Fibroblast of peridontal ligament (primary cell): Measurements from ENCODE around the gene CYP19A1.

Experiments
- DNase-seq: peaks from one replicate; pipeline ENCODE4 v3.0.0-alpha.2; 2010; ENCODE audit errors: extremely low read depth

CYP19A1 gene

DNA sequence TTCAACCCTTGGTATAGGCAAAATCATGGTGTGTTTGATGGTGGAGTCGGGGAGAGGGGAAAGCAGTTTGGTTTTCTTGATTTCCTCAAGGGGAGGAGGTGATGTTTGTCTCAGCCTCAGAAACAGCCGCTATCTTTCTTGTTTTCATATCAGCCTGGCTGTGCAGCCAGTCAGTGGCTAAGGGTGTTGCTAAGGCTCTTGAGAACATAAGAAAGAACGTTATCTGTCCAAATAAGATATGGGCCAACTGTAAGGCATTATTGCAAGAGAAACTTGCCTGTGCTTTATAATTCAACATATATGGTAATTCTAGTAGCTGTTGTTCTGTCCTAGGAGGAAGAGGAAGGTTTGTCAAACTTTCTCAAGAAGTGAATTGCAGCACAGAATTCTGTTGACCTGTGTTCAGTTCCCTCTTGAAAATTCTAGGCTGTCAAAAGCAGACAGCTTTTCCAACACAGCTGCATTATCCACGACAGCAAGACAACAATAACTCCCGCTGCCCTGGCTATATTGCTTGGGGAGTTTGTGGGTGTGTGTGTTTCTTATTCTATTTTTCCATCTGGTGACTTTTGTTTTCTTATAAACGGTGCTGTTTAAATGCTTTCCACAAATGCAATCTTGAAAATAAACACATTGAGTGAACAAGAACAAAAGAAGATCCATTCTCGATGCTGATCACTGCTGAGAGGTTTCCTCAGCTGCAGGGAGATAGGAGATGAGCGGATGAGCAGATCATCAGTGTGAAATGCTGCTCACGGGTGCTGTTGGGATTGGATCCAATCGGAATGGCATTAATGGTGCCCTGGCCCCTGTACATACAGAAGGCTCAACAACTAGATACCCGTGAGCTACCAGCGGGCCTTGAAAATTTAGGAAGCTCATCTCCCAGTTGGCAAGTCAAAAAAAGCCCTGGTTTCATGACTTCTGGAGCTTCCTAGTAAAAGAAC is 152.9 kb downstream of the CYP19A1 start:
- no peak for DNase-seq

DNA sequence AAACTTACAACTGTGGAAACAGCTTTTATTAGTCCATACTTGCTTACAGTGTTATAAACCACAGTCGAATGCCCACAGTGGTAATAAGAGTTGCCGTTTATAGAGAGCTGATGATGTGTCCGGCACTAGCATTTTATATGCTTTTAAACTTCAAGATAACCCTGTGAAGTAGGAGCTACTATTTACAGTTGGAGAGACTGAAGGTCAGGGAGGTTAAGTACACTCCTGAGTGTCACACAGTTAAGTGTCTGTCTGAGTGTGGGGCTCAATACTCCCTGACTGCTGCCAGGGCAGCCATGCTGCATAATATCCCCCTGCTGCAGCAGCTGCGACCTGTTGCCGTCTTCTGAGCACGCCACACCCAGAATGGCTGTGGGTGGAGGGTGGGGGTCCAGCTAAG is 153.8 kb downstream of the CYP19A1 start:
- no peak for DNase-seq

DNA sequence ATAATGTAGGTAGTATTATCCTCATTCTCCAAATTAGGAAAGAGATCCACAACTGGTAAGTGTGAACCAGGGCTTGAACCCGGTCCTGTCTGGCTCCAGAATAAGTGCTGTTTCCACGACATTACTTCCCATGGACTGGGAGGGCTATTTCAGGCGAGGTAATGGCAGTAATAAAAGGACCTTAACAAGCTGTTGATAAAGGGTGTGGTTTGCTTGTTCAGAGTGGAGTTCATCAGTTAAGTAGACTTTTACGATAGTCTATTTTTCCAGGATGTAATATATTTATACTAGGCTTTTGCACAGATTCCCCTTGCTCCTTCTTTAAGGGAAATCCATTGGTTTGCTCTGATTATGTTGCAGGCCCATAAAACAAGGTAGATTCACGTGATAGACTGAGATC is 155.3 kb downstream of the CYP19A1 start:
- no peak for DNase-seq

DNA sequence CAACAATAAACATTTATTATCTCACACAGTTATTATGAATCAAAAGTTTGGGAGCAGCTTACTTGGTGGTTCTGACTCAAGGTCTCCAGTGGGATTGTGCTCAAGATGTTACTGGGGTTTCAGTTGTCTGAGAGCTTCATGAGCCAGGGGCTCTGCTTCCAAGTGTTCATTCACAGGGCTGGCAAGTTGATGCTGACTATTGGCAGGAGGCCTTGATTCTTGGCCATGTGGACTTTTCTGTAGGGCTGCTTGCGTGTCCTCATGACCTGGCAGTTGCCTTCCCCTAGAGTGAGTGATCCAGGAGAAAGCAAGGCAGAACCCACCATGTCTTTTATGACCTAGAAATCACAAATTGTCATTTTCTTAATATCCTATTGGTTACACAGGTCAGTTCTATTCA is 156.5 kb downstream of the CYP19A1 start:
- no peak for DNase-seq

DNA sequence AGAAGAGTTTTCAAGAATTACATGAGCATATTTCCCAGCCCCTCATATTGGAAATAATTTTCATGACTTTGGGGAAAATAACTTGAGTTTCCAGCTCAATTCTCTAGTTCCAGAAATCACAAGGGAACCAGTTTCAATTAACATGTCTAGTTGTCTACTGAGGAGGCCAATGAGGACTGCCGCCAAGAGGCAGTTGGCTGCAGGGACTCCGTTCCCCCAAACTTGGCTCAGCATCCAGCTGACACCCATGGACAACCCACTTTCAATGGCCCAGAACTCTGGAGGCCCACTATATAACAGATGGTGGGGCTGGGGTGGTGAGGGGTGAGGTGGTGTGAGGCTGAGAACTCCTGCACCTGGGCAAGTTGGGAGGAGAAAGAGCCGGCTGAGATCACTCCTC is 157.2 kb downstream of the CYP19A1 start:
- no peak for DNase-seq

DNA sequence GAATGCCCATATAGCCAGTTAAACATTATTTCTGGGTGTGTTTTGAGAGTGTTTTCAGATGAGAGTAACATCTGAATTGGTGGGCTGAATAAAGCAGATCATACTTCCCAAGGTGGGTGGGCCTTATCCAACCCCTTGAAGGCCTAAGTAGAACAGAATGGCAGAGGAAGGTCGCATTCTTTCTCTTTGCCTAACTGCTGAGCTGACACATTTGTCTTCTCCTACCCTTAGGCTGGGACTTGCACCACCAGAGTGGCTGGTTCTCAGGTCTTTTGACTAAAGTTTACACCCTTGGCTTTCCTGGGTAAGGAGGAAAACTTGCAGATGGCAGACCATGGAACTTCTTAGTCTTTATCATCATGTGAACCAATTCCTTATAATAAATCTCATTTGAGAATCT is 157.9 kb downstream of the CYP19A1 start:
- no peak for DNase-seq

DNA sequence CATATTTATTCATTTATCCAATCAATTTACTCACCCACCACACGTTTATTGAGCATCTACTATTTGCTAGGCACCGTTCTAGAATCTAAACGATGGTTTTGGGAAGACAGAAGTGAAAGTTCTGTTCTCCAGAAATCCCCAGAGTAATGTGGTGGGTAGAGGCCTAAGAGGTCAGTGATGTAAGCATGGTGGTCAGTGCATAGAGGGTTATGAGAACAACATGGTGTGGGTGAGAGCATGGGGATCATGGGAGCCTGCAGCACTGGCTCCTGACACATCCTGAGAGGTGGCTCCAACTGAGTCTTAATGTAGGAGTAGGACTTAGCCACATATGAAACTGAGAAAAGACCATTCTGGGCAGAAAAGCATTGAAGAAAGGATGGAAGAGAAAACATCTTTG is 158.4 kb downstream of the CYP19A1 start:
- DNase-seq = no peak

DNA sequence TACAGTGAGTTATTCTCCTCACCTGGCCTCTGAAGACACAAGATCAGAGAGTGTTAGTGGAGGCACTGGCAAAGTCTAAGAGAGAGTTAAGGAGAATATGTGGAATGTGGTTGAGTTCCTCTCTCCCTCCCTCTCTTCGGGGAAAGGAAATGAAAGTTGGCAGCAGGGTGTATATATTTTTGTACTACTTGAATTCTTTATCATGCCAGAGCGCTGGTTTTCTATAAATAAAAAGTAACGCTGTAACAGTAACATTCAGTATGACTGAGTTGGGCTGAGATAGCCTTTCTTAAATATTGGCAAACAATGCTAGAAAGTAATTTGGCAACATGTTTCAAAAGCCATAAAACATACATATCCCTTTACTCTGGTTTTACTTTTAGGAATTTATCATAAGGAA is 166.2 kb downstream of the CYP19A1 start:
- DNase-seq = peak; percentile 85

DNA sequence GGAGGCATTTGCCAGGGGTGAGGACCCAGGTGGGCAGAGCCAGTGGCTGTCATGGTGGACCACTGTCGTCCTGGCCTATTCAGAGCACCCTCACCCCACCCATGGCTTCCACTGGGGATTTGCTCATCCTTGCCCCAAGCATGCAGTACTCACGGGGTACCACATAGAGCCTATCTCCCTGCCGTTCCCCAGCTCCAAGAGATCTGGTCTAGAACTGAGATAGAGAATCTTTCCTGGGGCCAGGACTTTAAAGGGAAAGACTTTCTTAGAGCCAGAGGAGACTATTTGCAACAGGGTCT is 166.8 kb downstream of the CYP19A1 start:
- DNase-seq = no peak

DNA sequence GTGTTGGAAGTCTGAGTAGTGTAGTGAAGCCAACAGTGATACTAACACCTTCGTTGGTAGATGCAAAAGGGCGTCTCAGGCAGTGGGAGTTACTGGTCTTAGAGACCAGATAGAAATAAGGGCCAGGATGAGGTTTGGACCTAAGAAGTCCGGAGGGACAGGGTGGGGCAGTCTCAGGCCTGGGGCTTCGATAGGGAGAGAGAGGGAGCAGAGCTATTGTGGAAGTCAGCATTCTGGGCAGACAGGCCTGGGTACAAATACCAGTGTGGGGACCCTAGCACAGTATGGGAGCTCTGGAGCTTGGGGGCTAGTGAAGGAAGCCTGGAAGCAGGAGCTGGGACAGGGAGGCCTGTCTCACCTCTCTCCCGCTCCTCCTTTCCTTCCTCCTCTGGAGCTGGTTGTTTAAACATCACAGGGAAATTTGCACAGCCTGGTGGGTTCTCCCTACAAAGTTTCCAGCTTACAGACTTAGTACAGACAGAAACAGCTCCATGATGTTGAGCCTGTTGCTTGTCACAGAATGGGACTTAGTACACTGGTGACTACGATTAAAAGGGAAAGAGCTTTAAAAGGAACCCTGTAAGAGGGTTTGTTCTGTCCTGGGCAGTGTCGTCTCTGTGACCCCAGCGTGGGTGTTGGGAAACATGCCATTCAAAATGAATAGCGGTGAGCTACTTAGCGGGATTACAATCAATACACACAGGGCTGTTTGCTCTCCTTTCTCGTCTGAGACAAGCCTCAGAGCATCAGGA is 167.3 kb downstream of the CYP19A1 start:
- DNase-seq = no peak

DNA sequence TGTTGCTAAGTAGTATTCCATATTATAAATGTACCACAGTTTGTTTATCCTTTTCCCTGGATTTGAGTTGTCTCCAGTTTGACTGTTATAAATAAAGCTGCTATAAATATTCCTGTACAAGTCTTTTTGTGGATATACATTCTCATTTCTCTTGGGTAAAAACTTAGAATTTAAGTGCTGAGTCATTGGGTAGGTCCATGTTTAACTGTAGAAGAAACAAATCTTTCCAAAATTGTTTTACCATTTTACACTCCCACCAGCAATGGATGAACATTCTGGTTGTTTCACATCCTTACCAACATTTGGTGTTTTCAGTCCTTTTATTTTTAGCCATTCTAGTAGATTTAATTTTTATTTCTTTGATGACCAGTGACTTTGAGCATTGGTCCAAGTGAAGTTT is 169.7 kb downstream of the CYP19A1 start:
- DNase-seq = peak; percentile 59

DNA sequence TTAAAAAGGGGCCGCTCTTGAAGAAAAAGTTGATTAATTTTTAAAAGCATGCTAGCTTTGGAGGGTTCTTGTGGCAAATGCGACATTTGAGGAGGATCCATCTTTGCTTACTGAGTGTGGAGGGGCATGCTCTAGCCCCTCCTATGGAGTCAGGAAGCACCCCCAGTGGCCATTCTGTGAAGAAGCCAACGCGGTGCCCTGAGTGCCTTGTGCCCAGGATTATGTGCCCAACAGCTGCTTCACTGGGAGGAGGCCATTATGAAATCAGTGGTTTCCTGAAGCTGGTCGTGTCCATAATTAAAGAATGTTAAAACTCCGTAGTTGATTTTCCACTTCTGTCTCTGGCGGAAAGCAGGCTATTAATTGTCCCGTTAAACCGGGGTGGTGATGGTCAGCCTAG is 174.6 kb downstream of the CYP19A1 start:
- DNase-seq = no peak

DNA sequence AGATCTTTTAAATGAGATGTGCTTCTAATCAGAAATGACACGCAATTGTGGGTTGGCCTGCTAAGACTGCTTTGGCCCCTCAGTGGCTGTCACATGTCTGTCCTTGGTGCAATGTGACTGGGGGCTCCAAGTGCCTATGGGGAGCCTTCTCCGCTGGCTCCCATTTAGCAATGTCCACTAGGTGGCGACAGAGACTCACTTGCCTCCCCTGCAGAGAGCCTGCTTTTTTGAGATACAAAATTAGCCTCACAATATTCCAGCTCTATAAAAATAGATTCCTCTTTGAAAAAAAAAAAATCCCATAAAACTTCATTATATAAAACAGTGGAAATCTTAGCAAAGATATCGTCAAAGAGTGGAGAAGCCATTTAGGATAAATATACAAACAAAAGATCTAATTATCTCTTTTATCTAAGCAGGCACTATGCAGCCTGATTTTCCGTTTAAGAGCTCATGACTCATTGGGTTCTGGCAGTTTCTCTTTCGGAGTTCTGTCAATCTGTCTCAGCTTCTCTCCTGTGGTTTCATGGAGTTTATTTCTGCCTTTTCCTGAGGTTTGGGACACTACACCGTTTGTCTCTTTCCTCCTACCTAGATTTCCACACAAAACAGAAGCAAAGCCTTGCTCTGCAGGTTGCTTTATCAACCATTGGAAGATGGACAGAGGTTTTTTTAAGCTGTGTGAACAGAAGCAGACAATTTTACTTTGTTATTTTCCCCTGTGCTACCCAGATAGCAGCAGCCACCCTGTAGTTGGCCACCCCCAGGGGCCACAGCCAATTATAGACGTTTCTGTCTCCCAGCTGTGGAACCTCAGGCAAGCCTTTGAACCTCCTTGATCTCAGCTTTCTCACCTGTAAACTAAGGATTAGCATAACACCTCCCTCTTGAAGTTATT is 175.3 kb downstream of the CYP19A1 start:
- DNase-seq = peak; percentile 87

DNA sequence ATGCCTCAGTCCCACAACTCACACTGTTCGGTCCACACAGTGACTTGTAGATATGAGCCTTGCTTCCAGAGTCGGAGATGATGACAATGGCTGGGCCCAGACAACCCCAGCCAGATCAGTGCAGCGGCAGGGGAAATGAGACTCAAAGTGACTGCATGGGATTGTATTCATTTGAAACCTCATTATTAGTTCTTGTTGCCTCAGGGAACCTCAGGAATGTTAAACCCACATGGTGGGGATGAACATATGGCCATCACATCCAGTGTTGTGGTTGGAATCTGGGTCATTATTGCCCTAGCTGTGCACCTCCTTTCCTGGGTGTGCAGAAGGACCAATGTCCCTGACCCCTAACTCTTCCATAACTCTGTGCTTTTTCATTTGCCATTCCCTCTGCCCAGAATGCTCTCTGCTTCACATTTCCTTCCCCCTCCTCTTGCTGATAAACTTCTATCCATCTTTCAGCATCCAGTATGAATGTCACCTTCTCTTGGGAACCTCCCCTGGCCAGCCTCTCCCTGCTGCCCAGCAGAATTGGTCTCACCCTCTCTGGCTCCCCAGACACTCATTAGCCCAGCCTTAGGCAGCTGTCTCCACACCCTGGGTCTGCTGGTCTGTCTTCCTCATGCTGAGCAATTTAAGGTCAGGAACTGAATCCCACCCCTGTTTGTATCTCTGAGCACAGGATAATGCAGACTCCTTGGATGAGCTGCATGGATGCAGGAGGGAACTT is 176.7 kb downstream of the CYP19A1 start:
- no peak for DNase-seq

DNA sequence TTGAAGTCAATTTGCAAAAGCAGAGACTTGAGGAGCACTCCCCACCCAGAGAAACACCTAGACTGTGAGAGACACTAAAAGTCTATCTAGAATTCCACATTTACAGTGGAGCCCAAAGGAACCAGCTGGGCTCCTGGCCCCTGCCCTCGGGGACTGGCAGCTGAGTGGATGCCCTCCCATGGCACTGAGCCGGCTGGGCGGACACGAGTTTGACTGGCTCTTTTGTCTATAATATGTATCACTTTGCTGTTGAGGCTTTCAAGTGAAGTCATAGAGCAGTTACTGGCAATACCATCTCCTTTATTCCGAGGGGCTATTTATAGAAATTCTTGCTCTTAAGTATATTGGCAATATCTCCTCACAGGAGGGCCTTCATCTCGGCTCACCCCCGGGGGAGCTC is 177.9 kb downstream of the CYP19A1 start:
- no peak for DNase-seq
